SK-N-SH (cell line): ENCODE data around the gene PHKA2. TPM values are rescaled to one million over a fixed set of nuclear protein-coding genes. Genes with fewer than 3 reads are reported as not detected.

ENCODE experiments used
- CTCF ChIA-PET: fragments of 300-600, 350-600 bp; formaldehyde crosslinking; extraction: SDS; loops from one replicate; lab custom pipeline; 2021; lab: Yijun Ruan, JAX
- POLR2A ChIA-PET: fragments of 350-600 bp; sonication (Branson Sonifier 250); formaldehyde crosslinking; extraction: SDS; loops from one replicate; lab custom pipeline; 2020; ENCODE audit warnings: antibody characterized with exemption, inconsistent platforms; lab: Yijun Ruan, JAX
- DNase-seq: peaks from one replicate; pipeline ENCODE4 v3.0.0; 2012
- H2AFZ ChIP-seq: fragments of 200-600 bp; sonication (generic); 2 replicates; pipeline ENCODE4 v1.8.1; 2016; ENCODE audit warnings: antibody characterized with exemption, mild to moderate bottlenecking, low read depth
- H3F3A ChIP-seq: fragments of 200-600 bp; sonication (generic); replicated peaks from 2 replicates; pipeline ENCODE3; 2016; ENCODE audit warnings: antibody characterized with exemption, mild to moderate bottlenecking; ENCODE audit not compliant: insufficient read depth
- H3K27ac ChIP-seq, 2 experiments: fragments of 200-500 bp in 1 of 2; fragments of 200-600 bp in 1 of 2; sonication (Bioruptor generic) in 1 of 2; sonication (generic), shearing (Covaris generic) in 1 of 2; 2 replicates each; pipeline versions ENCODE4 v1.5.1 to v1.6.1; 2014 to 2016; ENCODE audit warnings: low read depth in 2 of 2, inconsistent platforms in 1 of 2, low read length in 1 of 2, mild to moderate bottlenecking in 1 of 2, mixed read lengths in 1 of 2
- H3K27me3 ChIP-seq: fragments of 200-600 bp; sonication (generic), shearing (Covaris generic); 2 replicates; pipeline ENCODE4 v1.6.1; 2016; ENCODE audit warnings: mixed run types; ENCODE audit not compliant: insufficient read depth
- H3K36me3 ChIP-seq, 2 experiments: fragments of 200-500 bp in 1 of 2; fragments of 200-600 bp in 1 of 2; sonication (Bioruptor generic) in 1 of 2; sonication (generic) in 1 of 2; replicated peaks in 1 of 2; 2 replicates each; pipeline versions ENCODE3 to v1.5.1; 2014 to 2016; ENCODE audit warnings: low read length in 1 of 2, mild to moderate bottlenecking in 1 of 2; ENCODE audit not compliant: insufficient read depth in 2 of 2, control insufficient read depth in 1 of 2
- H3K4me1 ChIP-seq, 2 experiments: fragments of 200-500 bp in 1 of 2; fragments of 200-600 bp in 1 of 2; sonication (Bioruptor generic) in 1 of 2; sonication (generic), shearing (Covaris generic) in 1 of 2; 2 replicates each; pipeline versions ENCODE4 v1.5.1 to v1.6.1; 2014 to 2016; ENCODE audit warnings: low read depth in 1 of 2, low read length in 1 of 2, mixed run types in 1 of 2; ENCODE audit not compliant: insufficient read depth in 2 of 2, control insufficient read depth in 1 of 2
- H3K4me2 ChIP-seq: fragments of 200-600 bp; sonication (generic), shearing (Covaris generic); 2 replicates; pipeline ENCODE4 v1.6.1; 2017; ENCODE audit warnings: mixed run types
- H3K4me3 ChIP-seq, 2 experiments: fragments of 200-500 bp in 1 of 2; fragments of 200-600 bp in 1 of 2; sonication (Bioruptor generic) in 1 of 2; sonication (generic), shearing (Covaris generic) in 1 of 2; 2 replicates each; pipeline versions ENCODE4 v1.5.1 to v1.8.1; 2014 to 2016; ENCODE audit warnings: low read depth in 2 of 2, inconsistent platforms in 1 of 2, low read length in 1 of 2, mild to moderate bottlenecking in 1 of 2, mixed read lengths in 1 of 2, moderate library complexity in 1 of 2
- H3K79me2 ChIP-seq: fragments of 200-600 bp; sonication (generic); 2 replicates; pipeline ENCODE4 v1.8.1; 2017; ENCODE audit warnings: mild to moderate bottlenecking; ENCODE audit not compliant: insufficient read depth
- H3K9ac ChIP-seq: fragments of 200-600 bp; sonication (generic); 2 replicates; pipeline ENCODE4 v1.6.1; 2017; ENCODE audit warnings: mixed run types
- H3K9me2 ChIP-seq: fragments of 200-600 bp; sonication (generic); 2 replicates; pipeline ENCODE4 v1.6.1; 2017; ENCODE audit warnings: mixed run types
- H3K9me3 ChIP-seq: fragments of 200-600 bp; sonication (generic); 2 replicates; pipeline ENCODE4 v1.6.1; 2017; ENCODE audit warnings: mixed run types, mild to moderate bottlenecking, moderate library complexity
- H4K20me1 ChIP-seq: fragments of 200-600 bp; sonication (generic); 2 replicates; pipeline ENCODE4 v1.6.1; 2017; ENCODE audit warnings: mild to moderate bottlenecking, mixed run types; ENCODE audit not compliant: insufficient read depth
- FOXJ3 ChIP-seq: sonication (generic); formaldehyde crosslinking; IDR thresholded peaks from 2 replicates; pipeline ENCODE4 v1.5.1; 2020; ENCODE audit warnings: mild to moderate bottlenecking, missing genetic modification reagents
- GABPA ChIP-seq: IDR thresholded peaks from 2 replicates; pipeline ENCODE4 v1.4.0; 2012; ENCODE audit warnings: low read depth, mild to moderate bottlenecking
- GATA2 ChIP-seq: sonication (generic); formaldehyde crosslinking; IDR thresholded peaks from 2 replicates; pipeline ENCODE4 v1.5.0; 2020; ENCODE audit warnings: mild to moderate bottlenecking, missing genetic modification reagents
- NFIC ChIP-seq: IDR thresholded peaks from 2 replicates; pipeline ENCODE4 v1.4.0; 2012; ENCODE audit warnings: borderline replicate concordance
- PBX3 ChIP-seq: IDR thresholded peaks from 2 replicates; pipeline ENCODE4; 2012
- RCOR1 ChIP-seq: fragments of 150-350 bp; IDR thresholded peaks from 2 replicates; pipeline ENCODE4 v1.6.1; 2017; ENCODE audit warnings: antibody characterized with exemption, low read length
- REST ChIP-seq: IDR thresholded peaks from 2 replicates; pipeline ENCODE4 v1.6.1; 2012; ENCODE audit warnings: mild to moderate bottlenecking, low read depth, low read length, moderate library complexity
- RFX5 ChIP-seq: IDR thresholded peaks from 2 replicates; pipeline ENCODE4 v1.6.1; 2012; ENCODE audit warnings: mild to moderate bottlenecking, improper control_type of control experiment, low read length
- SIN3A ChIP-seq: IDR thresholded peaks from 2 replicates; pipeline ENCODE4 v1.6.1; 2012; ENCODE audit warnings: low read depth, mild to moderate bottlenecking, low read length, moderate library complexity, borderline replicate concordance
- TEAD4 ChIP-seq: IDR thresholded peaks from 2 replicates; pipeline ENCODE4 v1.4.0; 2012; ENCODE audit warnings: mild to moderate bottlenecking, borderline replicate concordance; ENCODE audit not compliant: insufficient read depth
- ZBTB33 ChIP-seq: IDR thresholded peaks from 2 replicates; pipeline ENCODE4 v1.4.0; 2012; ENCODE audit warnings: low read depth, borderline replicate concordance
- WGBS: methylation state at CpG from one replicate; pipeline ENCODE4 v1.1.6; 2017; ENCODE audit warnings: low lambda C conversion rate; 5-methylcytosine and 5-hydroxymethylcytosine counted together
- polyA plus RNA-seq, 3 experiments: library from polyadenylated mRNA; depleted of rRNA; stranded (reverse); fragments of >200 nt; gene quantifications; 2 replicates each; pipeline ENCODE4 v1.2.3, GENCODE V29; 2012

PHKA2 gene
- polyA plus RNA-seq, 1 of the 3 experiments (the other 2 are of a cell fraction), result 20.5 TPM

- TF ChIP-seq ZBTB33, result no peak
- no peak for TF ChIP-seq PBX3
- TF ChIP-seq RCOR1, result no peak
These were observed 45.2 kb downstream of the PHKA2 start (continued) for GRCh38 chrX:18938710-18939109.

GRCh38 chrX:18937173-18937572 is 46.7 kb downstream of the PHKA2 start:
- WGBS, result 45% methylated on average over 5 of the region's 5 CpGs
- Histone ChIP-seq H3K4me1 (no peaks in the 10 kb centered on the region; a peak in 1 of 4 replicates), H3K4me3 (no peak overlapping the region), H3F3A (no peaks in the 10 kb centered on the region), H4K20me1 (no peaks in the 10 kb centered on the region), H3K79me2 (no peaks in the 10 kb centered on the region), H3K36me3 (peaks cover 0 to 15% of the 10 kb centered on the region in 2 experiments), H3K4me2 (no peak overlapping the region), H2AFZ (no peak overlapping the region), H3K9me2 (no peaks in the 10 kb centered on the region), H3K9me3 (no peaks in the 10 kb centered on the region), H3K27ac (no peak overlapping the region), H3K27me3 (no peaks in the 10 kb centered on the region), H3K9ac (no peak overlapping the region)
- no peak for TF ChIP-seq REST
- no peak for TF ChIP-seq NFIC
- no peak for TF ChIP-seq SIN3A
- TF ChIP-seq RFX5, result no peak
- no peak for TF ChIP-seq RCOR1
- no peak for TF ChIP-seq GATA2
- TF ChIP-seq GABPA, result no peak
- TF ChIP-seq FOXJ3 (CRISPR knock-in tag), result no peak
- TF ChIP-seq TEAD4, result no peak
- no peak for DNase-seq
- CTCF ChIA-PET, result interaction anchor here (2.1 to 2.9 kb wide), 2 partner anchors 80 to 396 kb away, joined by 8 to 9 read pairs; no protein-coding TSS in a partner anchor
- POLR2A ChIA-PET, result interaction anchor here (0.5 kb wide), 1 partner anchor 89 kb away, joined by 6 read pairs; no protein-coding TSS in a partner anchor
